OCI-LY1 (cell line): ENCODE measurements around the gene TCP1.

Experiments
- H2AFZ ChIP-seq: fragments of 200-600 bp; sonication (generic), shearing (Covaris generic); 2 replicates; pipeline ENCODE4 v1.6.0; 2014; ENCODE audit warnings: antibody characterized with exemption, mild to moderate bottlenecking, low read length
- H3F3A ChIP-seq: fragments of 200-600 bp; sonication (generic), shearing (Covaris generic); 2 replicates; pipeline ENCODE4 v1.6.0; 2014; ENCODE audit warnings: mild to moderate bottlenecking, antibody characterized with exemption, low read length, moderate library complexity; ENCODE audit not compliant: insufficient read depth
- H3K27ac ChIP-seq: fragments of 200-600 bp; sonication (generic); 2 replicates; pipeline ENCODE4 v1.5.1; 2014; ENCODE audit warnings: low read length, mixed run types, mild to moderate bottlenecking, low read depth; ENCODE audit not compliant: poor library complexity, severe bottlenecking
- H3K27me3 ChIP-seq: fragments of 200-600 bp; sonication (generic); 2 replicates; pipeline ENCODE4 v1.6.0; 2014; ENCODE audit warnings: antibody characterized with exemption, mild to moderate bottlenecking, low read length, moderate library complexity; ENCODE audit not compliant: insufficient read depth
- H3K36me3 ChIP-seq: fragments of 200-600 bp; sonication (generic); 2 replicates; pipeline ENCODE4 v1.6.1; 2014; ENCODE audit warnings: mild to moderate bottlenecking, antibody characterized with exemption, low read length, moderate library complexity, mixed read lengths; ENCODE audit not compliant: insufficient read depth
- H3K4me1 ChIP-seq: fragments of 200-600 bp; sonication (generic); 2 replicates; pipeline ENCODE4 v1.5.1; 2014; ENCODE audit warnings: mild to moderate bottlenecking, low read length, moderate library complexity; ENCODE audit not compliant: insufficient read depth, severe bottlenecking
- H3K4me2 ChIP-seq: fragments of 200-600 bp; sonication (generic), shearing (Covaris generic); 2 replicates; pipeline ENCODE4 v1.6.1; 2014; ENCODE audit warnings: low read length
- H3K4me3 ChIP-seq: fragments of 200-600 bp; sonication (generic); 2 replicates; pipeline ENCODE4 v1.5.1; 2014; ENCODE audit warnings: low read length, low read depth, mild to moderate bottlenecking, mixed read lengths; ENCODE audit not compliant: poor library complexity, severe bottlenecking
- H3K79me2 ChIP-seq: fragments of 200-600 bp; shearing (Covaris generic); 2 replicates; pipeline ENCODE4 v1.6.1; 2016; ENCODE audit warnings: mixed run types, low read length, mixed read lengths; ENCODE audit not compliant: insufficient read depth
- H3K9ac ChIP-seq: fragments of 200-600 bp; sonication (generic), shearing (Covaris generic); 2 replicates; pipeline ENCODE4 v1.6.1; 2014; ENCODE audit warnings: mild to moderate bottlenecking, low read length, mixed read lengths
- H3K9me2 ChIP-seq: fragments of 200-600 bp; sonication (generic), shearing (Covaris generic); 2 replicates; pipeline ENCODE4 v1.6.1; 2014; ENCODE audit warnings: low read depth, mild to moderate bottlenecking, low read length, mixed read lengths
- H3K9me3 ChIP-seq: fragments of 200-600 bp; shearing (Covaris generic); 2 replicates; pipeline ENCODE4 v1.6.1; 2014; ENCODE audit warnings: low read length, mixed read lengths
- H4K20me1 ChIP-seq: fragments of 200-600 bp; sonication (generic), shearing (Covaris generic); 2 replicates; pipeline ENCODE4 v1.6.0; 2016; ENCODE audit warnings: mild to moderate bottlenecking, low read length; ENCODE audit not compliant: insufficient read depth
- EZH2 ChIP-seq: fragments of 200-600 bp; sonication (generic), shearing (Covaris generic); IDR thresholded peaks from 2 replicates; pipeline ENCODE4 v1.8.0; 2017; ENCODE audit warnings: borderline replicate concordance, mixed run types, mild to moderate bottlenecking, antibody characterized with exemption, low read length, moderate library complexity, mixed read lengths
- TF ChIP-seq, protein P1 (sequence below): fragments of 200-600 bp; sonication (generic), shearing (Covaris generic); IDR thresholded peaks from 2 replicates; pipeline ENCODE4 v1.5.1; 2017; ENCODE audit warnings: mild to moderate bottlenecking, antibody characterized with exemption, low read length, moderate library complexity, mixed read lengths

TCP1 gene

GRCh38 chr6:159832946-159833345 is 43.5 kb upstream of the TCP1 start:
- Histone ChIP-seq H3K4me3 (no peak overlapping the region), H2AFZ (no peak overlapping the region), H4K20me1 (no peaks in the 10 kb centered on the region), H3K9ac (no peak overlapping the region), H3K27ac (no peak overlapping the region), H3K27me3 (no peaks in the 10 kb centered on the region), H3K9me3 (no peaks in the 10 kb centered on the region), H3K79me2 (no peaks in the 10 kb centered on the region), H3K9me2 (no peaks in the 10 kb centered on the region), H3F3A (no peaks in the 10 kb centered on the region), H3K4me2 (no peak overlapping the region), H3K36me3 (no peaks in the 10 kb centered on the region), H3K4me1 (no peaks in the 10 kb centered on the region)
- TF ChIP-seq, protein P1, sequence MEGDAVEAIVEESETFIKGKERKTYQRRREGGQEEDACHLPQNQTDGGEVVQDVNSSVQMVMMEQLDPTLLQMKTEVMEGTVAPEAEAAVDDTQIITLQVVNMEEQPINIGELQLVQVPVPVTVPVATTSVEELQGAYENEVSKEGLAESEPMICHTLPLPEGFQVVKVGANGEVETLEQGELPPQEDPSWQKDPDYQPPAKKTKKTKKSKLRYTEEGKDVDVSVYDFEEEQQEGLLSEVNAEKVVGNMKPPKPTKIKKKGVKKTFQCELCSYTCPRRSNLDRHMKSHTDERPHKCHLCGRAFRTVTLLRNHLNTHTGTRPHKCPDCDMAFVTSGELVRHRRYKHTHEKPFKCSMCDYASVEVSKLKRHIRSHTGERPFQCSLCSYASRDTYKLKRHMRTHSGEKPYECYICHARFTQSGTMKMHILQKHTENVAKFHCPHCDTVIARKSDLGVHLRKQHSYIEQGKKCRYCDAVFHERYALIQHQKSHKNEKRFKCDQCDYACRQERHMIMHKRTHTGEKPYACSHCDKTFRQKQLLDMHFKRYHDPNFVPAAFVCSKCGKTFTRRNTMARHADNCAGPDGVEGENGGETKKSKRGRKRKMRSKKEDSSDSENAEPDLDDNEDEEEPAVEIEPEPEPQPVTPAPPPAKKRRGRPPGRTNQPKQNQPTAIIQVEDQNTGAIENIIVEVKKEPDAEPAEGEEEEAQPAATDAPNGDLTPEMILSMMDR: no peak
- TF ChIP-seq EZH2: no peak

DNA sequence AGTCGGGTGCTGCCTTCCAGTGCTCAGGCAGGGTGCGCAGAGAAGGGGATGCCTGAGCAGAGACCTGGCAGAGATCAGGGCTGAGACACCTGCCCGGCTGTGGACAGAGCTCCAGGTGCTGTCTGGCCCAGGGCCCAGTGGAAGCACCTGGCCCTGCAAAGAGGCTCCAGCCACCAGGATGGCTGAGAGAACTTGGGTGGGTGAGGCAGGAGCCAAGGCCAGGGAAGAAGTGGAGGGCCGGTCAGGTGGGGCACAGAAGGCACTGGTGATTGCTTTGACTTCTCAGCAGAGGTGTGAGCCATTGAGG is 41.9 kb upstream of the TCP1 start:
- H3F3A ChIP-seq: no peaks in the 10 kb centered on the region

GRCh38 chr6:159830501-159831372 is 41.3 kb upstream of the TCP1 start:
- Histone ChIP-seq H3K79me2 (no peaks in the 10 kb centered on the region), H3K9ac (no peak overlapping the region), H3K4me1 (no peaks in the 10 kb centered on the region), H3F3A (no peaks in the 10 kb centered on the region), H3K4me2 (no peak overlapping the region), H3K27me3 (no peaks in the 10 kb centered on the region), H3K4me3 (no peak overlapping the region), H3K36me3 (no peaks in the 10 kb centered on the region), H3K9me3 (no peaks in the 10 kb centered on the region), H4K20me1 (no peaks in the 10 kb centered on the region), H2AFZ (no peak overlapping the region), H3K27ac (no peak overlapping the region), H3K9me2 (no peaks in the 10 kb centered on the region)
- TF ChIP-seq, protein P1: no peak
- no peak for TF ChIP-seq EZH2

More for the DNA sequence above, 41.9 kb upstream of the TCP1 start:
- Histone ChIP-seq H3K4me3 (no peak overlapping the region), H3K9ac (no peak overlapping the region), H4K20me1 (no peaks in the 10 kb centered on the region), H3K4me2 (no peak overlapping the region), H3K27ac (no peak overlapping the region), H3K4me1 (no peaks in the 10 kb centered on the region), H3K9me3 (no peaks in the 10 kb centered on the region), H3K36me3 (no peaks in the 10 kb centered on the region), H3K9me2 (no peaks in the 10 kb centered on the region), H2AFZ (no peak overlapping the region), H3K27me3 (no peaks in the 10 kb centered on the region), H3K79me2 (no peaks in the 10 kb centered on the region)
- no peak for TF ChIP-seq EZH2
- TF ChIP-seq, protein P1: no peak
